ENCODE results near the gene MT1M. TPM values are rescaled to one million over a fixed set of nuclear protein-coding genes. Genes with fewer than 3 reads are reported as not detected.
"Not testable (repeated sequence)": the region's sequence is repeated elsewhere in the genome, so short reads cannot be mapped to it uniquely, and the experiment has no call there.

MT1M gene
- total and polyA plus RNA-seq, 10 donors, result 0.44 to 11.8 (median 3.6) TPM

DNA sequence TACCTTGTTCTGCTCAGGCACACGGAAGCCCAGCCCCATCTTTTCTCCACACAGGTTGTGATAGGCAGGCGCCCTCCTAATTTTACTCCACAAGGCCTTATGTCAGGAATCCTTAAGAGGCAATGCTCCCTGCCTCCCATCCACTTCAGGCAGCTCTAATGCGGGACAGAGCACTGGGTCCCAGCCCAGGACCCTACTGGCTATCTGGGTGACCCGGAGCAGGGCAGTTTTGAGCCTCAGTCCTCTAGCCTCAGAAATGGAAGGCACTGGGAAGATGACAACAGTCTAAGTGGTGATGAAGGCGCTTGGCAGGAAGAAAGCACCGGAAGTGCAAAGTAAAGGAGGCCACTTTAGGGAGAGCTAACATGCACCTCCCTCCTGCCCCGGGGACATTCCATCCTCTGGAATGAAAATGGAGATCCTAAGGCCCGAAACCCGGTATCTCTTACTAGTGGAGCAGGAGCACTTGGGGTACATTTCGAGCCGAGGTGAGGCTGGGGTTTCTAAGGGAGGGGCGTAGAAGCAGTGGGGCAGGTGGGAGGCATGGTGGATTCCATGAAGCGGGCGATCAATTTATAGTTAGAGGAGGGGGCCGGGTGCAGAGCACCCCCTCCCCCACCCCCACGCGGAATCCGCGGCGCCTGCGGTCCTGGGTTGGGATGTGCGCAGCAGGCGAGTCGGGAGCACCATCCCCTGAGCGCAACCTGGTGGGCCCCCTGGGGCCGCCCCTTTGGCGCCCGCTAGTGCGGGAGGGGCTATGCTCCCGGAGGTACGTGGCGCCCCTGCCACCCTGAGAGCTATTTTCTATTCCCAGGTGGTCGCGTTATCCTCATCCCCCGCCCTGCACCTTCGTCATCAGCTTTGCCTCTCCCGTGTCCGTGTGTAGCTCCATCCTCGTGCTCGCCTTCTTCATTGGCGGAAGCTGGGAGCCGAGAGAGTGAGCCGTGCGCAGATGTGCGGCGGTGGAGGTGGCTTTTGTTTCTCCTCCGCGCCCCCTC is 30.2 kb downstream of the MT1M start:
- Histone ChIP-seq H3K27ac (peak overlapping the region in 5 of 8 donors; percentile 31 to 53 (median 50)), H3K27me3 (replicated peaks in 1 of 7) (peaks cover 0 to 74% (median 22%) of the 10 kb centered on the region in 7 donors), H3K36me3 (no peaks in the 10 kb centered on the region), H3K4me3 (peak overlapping the region in 7 of 8 donors; percentile 22 to 66 (median 34)), H3K4me1 (peaks cover 0 to 35% (median 19%) of the 10 kb centered on the region in 6 donors), H3K9me3 (no peaks in the 10 kb centered on the region)
- intact Hi-C loops (cut with DNase I; ENCODE audit: low total_unique reads), result no loop called here
- 11 to 13% (median 12%) methylated on average over 36 to 48 of the region's 48 CpGs for WGBS, 5 donors
- no peak for TF ChIP-seq POLR2A (IDR thresholded peaks at IDR 0.05)
- TF ChIP-seq POLR2AphosphoS5 (IDR thresholded peaks at IDR 0.05), result peak in 1 of 3 donors; percentile 29
- TF ChIP-seq, protein P1, sequence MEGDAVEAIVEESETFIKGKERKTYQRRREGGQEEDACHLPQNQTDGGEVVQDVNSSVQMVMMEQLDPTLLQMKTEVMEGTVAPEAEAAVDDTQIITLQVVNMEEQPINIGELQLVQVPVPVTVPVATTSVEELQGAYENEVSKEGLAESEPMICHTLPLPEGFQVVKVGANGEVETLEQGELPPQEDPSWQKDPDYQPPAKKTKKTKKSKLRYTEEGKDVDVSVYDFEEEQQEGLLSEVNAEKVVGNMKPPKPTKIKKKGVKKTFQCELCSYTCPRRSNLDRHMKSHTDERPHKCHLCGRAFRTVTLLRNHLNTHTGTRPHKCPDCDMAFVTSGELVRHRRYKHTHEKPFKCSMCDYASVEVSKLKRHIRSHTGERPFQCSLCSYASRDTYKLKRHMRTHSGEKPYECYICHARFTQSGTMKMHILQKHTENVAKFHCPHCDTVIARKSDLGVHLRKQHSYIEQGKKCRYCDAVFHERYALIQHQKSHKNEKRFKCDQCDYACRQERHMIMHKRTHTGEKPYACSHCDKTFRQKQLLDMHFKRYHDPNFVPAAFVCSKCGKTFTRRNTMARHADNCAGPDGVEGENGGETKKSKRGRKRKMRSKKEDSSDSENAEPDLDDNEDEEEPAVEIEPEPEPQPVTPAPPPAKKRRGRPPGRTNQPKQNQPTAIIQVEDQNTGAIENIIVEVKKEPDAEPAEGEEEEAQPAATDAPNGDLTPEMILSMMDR (IDR thresholded peaks at IDR 0.05 in 8 of 11, conservative IDR thresholded peaks at IDR 0.05 in 3 of 11), result no peak
- DNase-seq, result no peak

DNA sequence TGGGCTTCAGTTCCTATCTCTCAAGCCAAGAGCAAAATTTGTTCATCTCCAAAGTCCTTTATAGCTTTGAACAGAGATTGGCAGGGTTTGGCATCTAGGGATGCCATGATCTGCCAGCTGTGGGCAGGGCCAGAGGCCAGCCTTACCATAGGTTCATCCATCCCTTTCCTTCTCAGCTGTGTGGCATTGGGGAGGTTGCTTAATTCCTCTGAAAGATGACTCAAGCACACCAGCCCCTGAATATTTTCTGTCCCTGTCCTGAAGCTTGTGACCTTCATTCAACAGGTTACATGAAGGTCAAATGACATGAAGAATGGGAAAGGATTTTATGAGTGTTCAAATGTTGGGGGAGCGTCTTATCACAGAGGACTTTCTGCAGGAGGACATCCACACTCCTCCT is 32.0 kb downstream of the MT1M start:
- TF ChIP-seq, protein P1 (IDR thresholded peaks at IDR 0.05 in 8 of 11, conservative IDR thresholded peaks at IDR 0.05 in 3 of 11), result no peak
- TF ChIP-seq POLR2A (IDR thresholded peaks at IDR 0.05), result no peak
- TF ChIP-seq POLR2AphosphoS5 (IDR thresholded peaks at IDR 0.05), result no peak
- DNase-seq, result no peak
- Histone ChIP-seq H3K27me3 (replicated peaks in 1 of 7) (peaks cover 0 to 77% (median 40%) of the 10 kb centered on the region in 7 donors), H3K4me1 (peaks cover 3 to 31% (median 14%) of the 10 kb centered on the region in 6 donors), H3K9me3 (no peaks in the 10 kb centered on the region), H3K36me3 (no peaks in the 10 kb centered on the region), H3K27ac (no peak overlapping the region), H3K4me3 (no peak overlapping the region)
- 86 to 100% (median 97%) methylated on average over 1 of the region's 1 CpG for WGBS, 5 donors
- intact Hi-C loops (cut with DNase I; ENCODE audit: low total_unique reads), result no loop called here

DNA sequence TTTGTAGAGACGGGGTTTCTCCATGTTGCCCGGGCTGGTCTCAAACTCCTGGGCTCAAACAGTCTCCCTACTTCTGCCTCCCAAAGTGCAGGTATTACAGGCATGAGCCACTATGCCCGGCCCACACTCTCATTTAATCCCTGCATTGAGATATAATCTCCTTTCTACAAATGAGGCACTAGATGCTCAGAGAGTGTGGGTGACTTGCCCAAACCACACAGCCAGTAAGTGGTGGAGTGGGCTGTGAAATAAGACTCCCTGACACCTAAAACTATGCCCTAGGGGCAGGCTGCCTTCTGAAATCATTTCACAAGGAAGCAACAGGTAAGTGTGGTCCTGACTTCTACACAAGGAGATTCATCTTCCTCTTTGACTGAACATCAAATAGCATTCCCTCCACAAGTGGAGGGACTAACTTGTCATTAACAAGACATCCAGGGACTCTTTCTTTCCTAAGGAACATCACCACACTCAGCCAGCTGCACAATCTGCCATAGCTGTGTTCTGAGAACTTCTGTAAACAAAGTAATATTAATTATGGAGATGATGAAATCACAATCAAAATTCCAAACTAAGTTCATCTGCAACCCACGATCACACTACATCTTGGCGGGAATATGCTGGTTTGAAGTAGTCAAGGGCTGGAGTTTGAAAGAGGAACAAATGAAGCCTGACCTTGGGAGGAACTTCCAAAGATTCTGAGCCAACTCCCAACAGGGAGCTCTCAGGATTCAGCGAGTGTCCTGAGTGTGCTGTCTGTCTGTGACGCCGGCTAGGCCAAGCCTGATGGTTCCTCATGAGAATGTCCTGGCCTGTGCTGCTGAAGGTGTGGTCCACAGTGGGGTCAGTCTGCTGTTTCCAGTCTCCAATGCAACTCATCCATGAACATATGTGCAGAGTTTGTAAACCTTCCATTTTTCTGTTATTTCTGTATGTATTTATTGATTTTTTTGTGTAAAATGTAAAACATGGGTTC is 33.1 kb downstream of the MT1M start:
- Histone ChIP-seq H3K27me3 (replicated peaks in 1 of 7) (peaks cover 0 to 88% (median 51%) of the 10 kb centered on the region in 7 donors), H3K4me1 (peaks cover 3 to 40% (median 21%) of the 10 kb centered on the region in 6 donors)
- DNase-seq; H3K36me3 ChIP-seq; H3K9me3 ChIP-seq; intact Hi-C loops (cut with DNase I; ENCODE audit: low total_unique reads); H3K27ac ChIP-seq; H3K4me3 ChIP-seq: not testable (repeated sequence)
- 69 to 80% (median 73%) methylated on average over 8 of the region's 8 CpGs for WGBS, 5 donors
